Colonic mucosa (tissue), 4 donors: ENCODE data around the gene EML4. TPM values are rescaled to one million over a fixed set of nuclear protein-coding genes. Genes with fewer than 3 reads are reported as not detected.
"Not testable (repeated sequence)": the region's sequence is repeated elsewhere in the genome, so short reads cannot be mapped to it uniquely, and the experiment has no call there.

Experiments used
- DNase-seq: peaks from one replicate; pipeline ENCODE4 v3.0.0-alpha.2; 2020
- H3K27ac ChIP-seq: fragments of 200-600 bp; one replicate; pipeline ENCODE4 v1.8.0; 2021
- H3K27me3 ChIP-seq: fragments of 200-600 bp; one replicate; pipeline ENCODE4 v1.8.0; 2021
- H3K36me3 ChIP-seq: fragments of 200-600 bp; one replicate; pipeline ENCODE4 v1.8.0; 2021
- H3K4me1 ChIP-seq: fragments of 200-600 bp; one replicate; pipeline ENCODE4 v1.8.0; 2021; ENCODE audit warnings: mild to moderate bottlenecking
- H3K4me3 ChIP-seq: fragments of 200-600 bp; one replicate; pipeline ENCODE4 v1.8.0; 2021
- H3K9ac ChIP-seq, 2 donors: one replicate each; pipeline ENCODE4 v1.7.0; 2013; ENCODE audit warnings: control low read depth in 2 of 2, low read depth in 2 of 2, low read length in 2 of 2
- H3K9me3 ChIP-seq: fragments of 200-600 bp; one replicate; pipeline ENCODE4 v1.8.0; 2021
- intact Hi-C: fragments of 100-400 bp; cut with DNase I; formaldehyde crosslinking; loops from one replicate; pipeline ENCODE4 v1.14.1; 2022
- total RNA-seq, 2 donors: library from RNA; stranded (reverse); fragmentation: NEBNext Ultra II Directional in 1 of 2; extraction: Animal tissue kit (Norgen Biotek cat#: 25700) in 1 of 2; gene quantifications; one replicate each; pipeline ENCODE4 v1.2.1, GENCODE V29; 2021
- TF ChIP-seq, protein P1 (sequence below): fragments of 200-600 bp; IDR thresholded peaks from one replicate; pipeline ENCODE4 v1.8.0; 2022; ENCODE audit warnings: antibody characterized with exemption, mild to moderate bottlenecking
- donor health status: healthy.
- donor health status: DM: no; HTN: no; CAD: no.
- donor health status: DM: no; HTN: no; CAD: no.

The EML4 gene
- total RNA-seq, 2 donors from 2014 or later = 82.1 to 103 TPM

DNA sequence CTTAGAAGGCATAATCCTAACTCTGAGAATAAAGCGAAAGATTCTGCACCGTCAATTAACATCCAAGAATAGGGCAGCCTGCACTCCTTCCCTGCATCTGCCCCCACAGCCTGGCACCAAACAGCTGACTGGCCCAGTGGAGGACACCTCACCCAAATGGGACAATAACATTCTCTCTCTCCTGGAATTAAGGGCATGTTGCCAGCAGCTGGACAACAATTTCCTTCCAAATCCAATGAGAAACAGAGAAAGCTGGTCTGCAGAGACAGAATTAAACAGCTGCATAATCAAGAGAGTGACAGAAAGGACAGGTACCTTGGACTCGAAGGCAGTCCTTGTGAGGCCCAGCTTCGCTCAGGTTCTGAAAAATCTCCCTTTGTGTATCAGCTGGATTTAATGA, 176.8 kb downstream of the EML4 start:
- no peak for DNase-seq
- no peaks in the 10 kb centered on the region for H3K4me1 ChIP-seq
- H3K27me3 ChIP-seq = no peaks in the 10 kb centered on the region
- peaks cover 5% of the 10 kb centered on the region for H3K36me3 ChIP-seq
- H3K9me3 ChIP-seq = no peaks in the 10 kb centered on the region
- intact Hi-C loops = no loop called here
- H3K9ac ChIP-seq = no peak overlapping the region
- TF ChIP-seq, protein P1, sequence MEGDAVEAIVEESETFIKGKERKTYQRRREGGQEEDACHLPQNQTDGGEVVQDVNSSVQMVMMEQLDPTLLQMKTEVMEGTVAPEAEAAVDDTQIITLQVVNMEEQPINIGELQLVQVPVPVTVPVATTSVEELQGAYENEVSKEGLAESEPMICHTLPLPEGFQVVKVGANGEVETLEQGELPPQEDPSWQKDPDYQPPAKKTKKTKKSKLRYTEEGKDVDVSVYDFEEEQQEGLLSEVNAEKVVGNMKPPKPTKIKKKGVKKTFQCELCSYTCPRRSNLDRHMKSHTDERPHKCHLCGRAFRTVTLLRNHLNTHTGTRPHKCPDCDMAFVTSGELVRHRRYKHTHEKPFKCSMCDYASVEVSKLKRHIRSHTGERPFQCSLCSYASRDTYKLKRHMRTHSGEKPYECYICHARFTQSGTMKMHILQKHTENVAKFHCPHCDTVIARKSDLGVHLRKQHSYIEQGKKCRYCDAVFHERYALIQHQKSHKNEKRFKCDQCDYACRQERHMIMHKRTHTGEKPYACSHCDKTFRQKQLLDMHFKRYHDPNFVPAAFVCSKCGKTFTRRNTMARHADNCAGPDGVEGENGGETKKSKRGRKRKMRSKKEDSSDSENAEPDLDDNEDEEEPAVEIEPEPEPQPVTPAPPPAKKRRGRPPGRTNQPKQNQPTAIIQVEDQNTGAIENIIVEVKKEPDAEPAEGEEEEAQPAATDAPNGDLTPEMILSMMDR = no peak
- no peak overlapping the region for H3K27ac ChIP-seq
- H3K4me3 ChIP-seq = no peak overlapping the region

- intact Hi-C loops, H3K9ac ChIP-seq: not testable (repeated sequence)
These were observed 177.7 kb downstream of the EML4 start for GRCh38 chr2:42346856-42347255.

DNA sequence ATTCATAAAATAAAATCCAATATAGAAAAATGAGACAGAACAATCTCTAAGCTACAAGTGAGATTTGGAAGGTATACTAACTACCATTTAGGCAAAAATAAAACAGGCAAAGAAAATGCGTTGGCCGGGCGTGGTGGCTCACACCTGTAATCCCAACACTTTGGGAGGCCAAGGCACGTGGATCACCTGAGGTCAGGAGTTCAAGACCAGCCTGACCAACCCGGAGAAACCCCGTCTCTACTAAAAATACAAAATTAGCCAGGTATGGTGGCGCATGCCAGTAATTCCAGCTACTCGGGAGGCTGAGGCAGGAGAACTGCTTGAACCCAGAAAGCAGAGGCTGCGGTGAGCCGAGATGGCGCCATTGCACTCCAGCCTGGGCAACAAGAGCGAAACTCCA, 178.4 kb downstream of the EML4 start:
- H3K9ac ChIP-seq, H3K27me3 ChIP-seq, H3K9me3 ChIP-seq, H3K27ac ChIP-seq, H3K4me1 ChIP-seq, H3K36me3 ChIP-seq, intact Hi-C loops, DNase-seq, H3K4me3 ChIP-seq: not testable (repeated sequence)

More at GRCh38 chr2:42346856-42347255, 177.7 kb downstream of the EML4 start:
- DNase-seq, H3K4me1 ChIP-seq, H3K27me3 ChIP-seq, H3K27ac ChIP-seq, H3K36me3 ChIP-seq, H3K4me3 ChIP-seq, H3K9me3 ChIP-seq: not testable (repeated sequence)

- intact Hi-C loops = no loop called here
- no peak overlapping the region for H3K4me3 ChIP-seq
- TF ChIP-seq, protein P1 = no peak
- H3K27ac ChIP-seq = no peak overlapping the region
- no peak overlapping the region for H3K9ac ChIP-seq
- no peak for DNase-seq
- H3K27me3 ChIP-seq = no peaks in the 10 kb centered on the region
- H3K9me3 ChIP-seq = no peaks in the 10 kb centered on the region
- H3K4me1 ChIP-seq = no peaks in the 10 kb centered on the region
- H3K36me3 ChIP-seq = peaks cover 5% of the 10 kb centered on the region
These were observed 179.1 kb downstream of the EML4 start for GRCh38 chr2:42348113-42348805.

GRCh38 chr2:42350434-42351063, 181.4 kb downstream of the EML4 start:
- TF ChIP-seq, protein P1 = no peak
- H3K4me1 ChIP-seq = no peaks in the 10 kb centered on the region

GRCh38 chr2:42351864-42352263, 182.7 kb downstream of the EML4 start:
- H3K36me3 ChIP-seq = peaks cover 2% of the 10 kb centered on the region
- H3K27ac ChIP-seq = no peak overlapping the region
- H3K27me3 ChIP-seq = no peaks in the 10 kb centered on the region
- no peak overlapping the region for H3K4me3 ChIP-seq
- no peak for DNase-seq
- no peaks in the 10 kb centered on the region for H3K9me3 ChIP-seq
- no peak overlapping the region for H3K9ac ChIP-seq
- H3K4me1 ChIP-seq = no peaks in the 10 kb centered on the region
- intact Hi-C loops = no loop called here
- TF ChIP-seq, protein P1 = no peak

More at GRCh38 chr2:42350434-42351063, 181.4 kb downstream of the EML4 start:
- Histone ChIP-seq H3K9ac (no peak overlapping the region), H3K9me3 (no peaks in the 10 kb centered on the region), H3K36me3 (peaks cover 5% of the 10 kb centered on the region), H3K4me3 (no peak overlapping the region), H3K27ac (no peak overlapping the region), H3K27me3 (no peaks in the 10 kb centered on the region)
- no peak for DNase-seq
- intact Hi-C loops = no loop called here
